H1 (cell line): ENCODE measurements around the gene PTEN. TPM values are rescaled to one million over a fixed set of nuclear protein-coding genes. Genes with fewer than 3 reads are reported as not detected.
"Not testable (repeated sequence)": the region's sequence is repeated elsewhere in the genome, so short reads cannot be mapped to it uniquely, and the experiment has no call there.

ENCODE experiments used
- CTCF ChIA-PET: fragments of 300-600 bp; sonication (Branson Sonifier 250); formaldehyde crosslinking; loops from one replicate; lab custom pipeline; 2021; ENCODE audit not compliant: partially characterized antibody; lab: Charles Lee
- POLR2A ChIA-PET: fragments of 300-600 bp; sonication (Branson Sonifier 250); formaldehyde crosslinking; loops from one replicate; lab custom pipeline; 2021; ENCODE audit warnings: inconsistent platforms; ENCODE audit not compliant: partially characterized antibody; lab: Charles Lee
- DNase-seq, 2 experiments: peaks; one replicate each; pipeline versions ENCODE4 v3.0.0 to v3.0.0-alpha.2; 2010 to 2022; ENCODE audit warnings: low spot score in 2 of 2, low read depth in 1 of 2, mixed read lengths in 1 of 2
- FAIRE-seq: peaks from 2 replicates; lab custom pipeline; 2011; peaks lifted over from hg19 to GRCh38; lab: Jason Lieb, UNC
- H2AFZ ChIP-seq: 2 replicates; pipeline ENCODE4 v1.8.1; 2012; ENCODE audit warnings: low read length, inconsistent platforms
- H2AK5ac ChIP-seq: 2 replicates; pipeline ENCODE4 v1.6.1; 2013; ENCODE audit warnings: low read depth, low read length
- H2BK120ac ChIP-seq: replicated peaks from 2 replicates; pipeline ENCODE3; 2013; ENCODE audit warnings: low read depth, low read length, inconsistent platforms
- H2BK12ac ChIP-seq: 2 replicates; pipeline ENCODE4 v1.6.1; 2013; ENCODE audit warnings: low read depth, low read length
- H2BK15ac ChIP-seq: 2 replicates; pipeline ENCODE4 v1.6.1; 2013; ENCODE audit warnings: low read length
- H2BK20ac ChIP-seq: 2 replicates; pipeline ENCODE4 v1.6.1; 2013; ENCODE audit warnings: low read length
- H2BK5ac ChIP-seq: 2 replicates; pipeline ENCODE4 v1.6.1; 2013; ENCODE audit warnings: low read depth, low read length
- H3K14ac ChIP-seq: 2 replicates; pipeline ENCODE4 v1.6.1; 2013; ENCODE audit warnings: inconsistent platforms; ENCODE audit not compliant: insufficient read length
- H3K18ac ChIP-seq: 2 replicates; pipeline ENCODE4 v1.6.1; 2013; ENCODE audit warnings: low read length; ENCODE audit errors: extremely low read depth
- H3K23ac ChIP-seq: 2 replicates; pipeline ENCODE4 v1.6.1; 2013; ENCODE audit warnings: inconsistent platforms; ENCODE audit not compliant: insufficient read length
- H3K23me2 ChIP-seq: 2 replicates; pipeline ENCODE4 v1.6.1; 2013; ENCODE audit warnings: low read depth, low read length
- H3K27ac ChIP-seq: 2 replicates; pipeline ENCODE4 v1.6.1; 2011; ENCODE audit warnings: low read depth, low read length, inconsistent platforms
- H3K27me3 ChIP-seq, 4 experiments: replicated peaks in 1 of 4; 1 replicate in 1 of 4; 2 replicates in 3 of 4; pipeline versions ENCODE4 v1.6.1 to v1.8.1; 2011 to 2013; ENCODE audit warnings: low read length in 3 of 4, mild to moderate bottlenecking in 3 of 4, inconsistent platforms in 2 of 4, mixed read lengths in 2 of 4, moderate library complexity in 1 of 4; ENCODE audit not compliant: control insufficient read depth in 3 of 4, insufficient read depth in 3 of 4; ENCODE audit errors: extremely low read depth in 1 of 4
- H3K36me3 ChIP-seq, 4 experiments: 2 replicates each; pipeline versions ENCODE4 v1.6.1 to v1.8.1; 2011 to 2013; ENCODE audit warnings: mild to moderate bottlenecking in 4 of 4, low read length in 3 of 4, moderate library complexity in 2 of 4, control low read depth in 1 of 4, inconsistent platforms in 1 of 4; ENCODE audit not compliant: insufficient read depth in 4 of 4, control insufficient read depth in 2 of 4
- H3K4ac ChIP-seq: replicated peaks from 2 replicates; pipeline ENCODE3; 2013; ENCODE audit warnings: low read length, low read depth, mixed read lengths, inconsistent platforms; ENCODE audit not compliant: insufficient read length
- H3K4me1 ChIP-seq, 4 experiments: replicated peaks in 1 of 4; 1 replicate in 1 of 4; 2 replicates in 3 of 4; pipeline versions ENCODE4 v1.6.1 to v1.8.1; 2011 to 2013; ENCODE audit warnings: low read length in 3 of 4, inconsistent platforms in 2 of 4, mixed read lengths in 1 of 4; ENCODE audit not compliant: insufficient read depth in 4 of 4, control insufficient read depth in 3 of 4
- H3K4me2 ChIP-seq, 2 experiments: 2 replicates each; pipeline versions ENCODE4 v1.6.1 to v1.8.1; 2011 to 2013; ENCODE audit warnings: low read depth in 2 of 2, low read length in 2 of 2, control low read depth in 1 of 2, inconsistent platforms in 1 of 2, mild to moderate bottlenecking in 1 of 2; ENCODE audit not compliant: insufficient read depth in 1 of 2
- H3K4me3 ChIP-seq, 4 experiments: fragments of 200-600, 300-600 bp in 1 of 4; sonication (generic), shearing (Covaris generic), sonication (Bioruptor Twin) in 1 of 4; 2 replicates each; pipeline versions ENCODE4 v1.5.1 to v1.8.1; 2011 to 2016; ENCODE audit warnings: low read length in 4 of 4, low read depth in 3 of 4, control low read depth in 2 of 4, inconsistent platforms in 2 of 4, mild to moderate bottlenecking in 2 of 4, mixed read lengths in 1 of 4, moderate library complexity in 1 of 4; ENCODE audit not compliant: insufficient read depth in 2 of 4; ENCODE audit errors: extremely low read depth in 1 of 4
- H3K56ac ChIP-seq: replicated peaks from 2 replicates; pipeline ENCODE3; 2013; ENCODE audit warnings: low read depth, mild to moderate bottlenecking, mixed read lengths, low read length, inconsistent platforms; ENCODE audit not compliant: insufficient read length
- H3K79me1 ChIP-seq: 2 replicates; pipeline ENCODE4 v1.6.1; 2013; ENCODE audit warnings: low read depth, low read length, control low read depth
- H3K79me2 ChIP-seq, 2 experiments: 2 replicates each; pipeline versions ENCODE4 v1.6.1 to v1.8.1; 2012 to 2013; ENCODE audit warnings: low read length in 2 of 2, mild to moderate bottlenecking in 2 of 2, inconsistent platforms in 1 of 2; ENCODE audit not compliant: insufficient read depth in 2 of 2, control insufficient read depth in 1 of 2
- H3K9ac ChIP-seq, 4 experiments: replicated peaks in 1 of 4; 1 replicate in 1 of 4; 2 replicates in 3 of 4; pipeline versions ENCODE4 v1.6.1 to v1.8.1; 2011 to 2013; ENCODE audit warnings: low read depth in 3 of 4, low read length in 3 of 4, control low read depth in 2 of 4, mild to moderate bottlenecking in 2 of 4, moderate library complexity in 2 of 4, inconsistent platforms in 1 of 4; ENCODE audit errors: extremely low read depth in 1 of 4
- H3K9me3 ChIP-seq, 2 experiments: 2 replicates each; pipeline versions ENCODE4 v1.6.1 to v1.8.1; 2012 to 2013; ENCODE audit warnings: mild to moderate bottlenecking in 2 of 2, moderate library complexity in 2 of 2, control low read depth in 1 of 2, inconsistent platforms in 1 of 2, low read depth in 1 of 2, low read length in 1 of 2, mixed read lengths in 1 of 2; ENCODE audit not compliant: insufficient read depth in 2 of 2
- H4K20me1 ChIP-seq, 2 experiments: replicated peaks in 1 of 2; 2 replicates each; pipeline versions ENCODE3 to v1.8.1; 2011 to 2013; ENCODE audit warnings: inconsistent platforms in 2 of 2, low read length in 2 of 2, mild to moderate bottlenecking in 1 of 2; ENCODE audit not compliant: insufficient read depth in 2 of 2, control insufficient read depth in 1 of 2
- H4K5ac ChIP-seq: 2 replicates; pipeline ENCODE4 v1.6.1; 2013; ENCODE audit warnings: low read length, low read depth, mixed read lengths, inconsistent platforms; ENCODE audit not compliant: insufficient read length
- H4K8ac ChIP-seq: 2 replicates; pipeline ENCODE4 v1.8.0; 2013; ENCODE audit warnings: mild to moderate bottlenecking, moderate library complexity, low read length, inconsistent platforms; ENCODE audit not compliant: insufficient read depth; ENCODE audit errors: extremely low read depth
- H4K91ac ChIP-seq: replicated peaks from 2 replicates; pipeline ENCODE3; 2013; ENCODE audit warnings: low read length, mixed read lengths, inconsistent platforms; ENCODE audit not compliant: insufficient read length
- WGBS, 2 experiments: shearing (Covaris generic) in 1 of 2; methylation state at CpG; one replicate each; pipeline versions ENCODE4 v1.1.6 to v1.1.7; 2013 to 2015; ENCODE audit warnings: low lambda C conversion rate in 2 of 2, mixed read lengths in 2 of 2, inconsistent platforms in 1 of 2, low coverage in 1 of 2, missing lambda C conversion rate in 1 of 2; ENCODE audit not compliant: insufficient replicate concordance in 2 of 2, insufficient coverage in 1 of 2, insufficient read length in 1 of 2; ENCODE audit errors: extremely low coverage in 1 of 2, missing lambda C conversion rate in 1 of 2; 5-methylcytosine and 5-hydroxymethylcytosine counted together
- polyA plus RNA-seq, 7 experiments: library from polyadenylated mRNA; depleted of rRNA in 3 of 7; stranded (reverse) in 5 of 7; unstranded in 2 of 7; fragments of >200 nt in 5 of 7; fragments of 200-250 nt in 2 of 7; gene quantifications; 1 replicate in 5 of 7; 2 replicates in 1 of 7; 4 replicates in 1 of 7; pipeline versions ENCODE4 v1.2.1 to v1.2.3, GENCODE V29; 2011 to 2013; ENCODE audit warnings: missing spikeins in 2 of 7, mixed read lengths in 2 of 7
- total RNA-seq: library from RNA; stranded (reverse); fragmentation: NEBNext Ultra II Directional; extraction: Animal tissue kit (Norgen Biotek cat#: 25700); gene quantifications from 2 replicates; pipeline ENCODE4 v1.2.1, GENCODE V29; 2021

Gene PTEN
- total and polyA plus RNA-seq, 2 of the 8 experiments (the other 6 are each of a cell fraction or from before 2014, with no cell fraction given) = 6.3 to 48.7 TPM

GRCh38 chr10:87846711-87847110, 16.7 kb upstream of the PTEN start:
- H2BK15ac ChIP-seq, H4K5ac ChIP-seq, H2AK5ac ChIP-seq, H2BK20ac ChIP-seq, H4K91ac ChIP-seq, H3K79me1 ChIP-seq, H2BK5ac ChIP-seq, H4K20me1 ChIP-seq, H3K27ac ChIP-seq, DNase-seq, H2AFZ ChIP-seq, H3K23me2 ChIP-seq, H3K79me2 ChIP-seq, H3K4me1 ChIP-seq, H2BK12ac ChIP-seq, H3K56ac ChIP-seq, H3K4me2 ChIP-seq, H3K9me3 ChIP-seq, FAIRE-seq, H3K4me3 ChIP-seq, H3K23ac ChIP-seq, H4K8ac ChIP-seq, H3K18ac ChIP-seq, H3K9ac ChIP-seq, H3K14ac ChIP-seq, H2BK120ac ChIP-seq, H3K27me3 ChIP-seq, CTCF ChIA-PET, H3K36me3 ChIP-seq, H3K4ac ChIP-seq: not testable (repeated sequence)
- POLR2A ChIA-PET = interaction anchor here (0.7 to 1.8 kb wide), 2 partner anchors 16 to 111 kb away, joined by 3 to 10 read pairs; partner anchors contain the start of genes KLLN and PTEN
- WGBS, 2 experiments = 82% methylated on average over 8 of the region's 8 CpGs; no CpG with 5 or more reads in 1 of the 2 experiments
